Cardiac muscle cell (in vitro differentiated cells and primary cell): ENCODE data around the gene IHH. TPM values are rescaled to one million over a fixed set of nuclear protein-coding genes. Genes with fewer than 3 reads are reported as not detected.

ENCODE experiments used
- DNase-seq, 2 donors: peaks; one replicate each; pipeline versions ENCODE4 v3.0.0 to v3.0.0-alpha.2; 2010 to 2017; ENCODE audit warnings: low read depth in 1 of 2, low spot score in 1 of 2
- H3K27ac ChIP-seq: fragments of 200-600 bp; sonication (generic); 2 replicates; pipeline ENCODE4 v1.5.1; 2016
- H3K27me3 ChIP-seq: fragments of 200-600 bp; sonication (generic); 2 replicates; pipeline ENCODE4 v1.6.0; 2016; ENCODE audit warnings: control low read depth
- H3K36me3 ChIP-seq: fragments of 200-600 bp; sonication (generic); 2 replicates; pipeline ENCODE4 v1.5.1; 2016; ENCODE audit warnings: control low read depth
- H3K4me1 ChIP-seq: fragments of 200-600 bp; sonication (generic); 2 replicates; pipeline ENCODE4 v1.8.1; 2017; ENCODE audit warnings: low read depth, mild to moderate bottlenecking, mixed run types
- H3K4me3 ChIP-seq: fragments of 200-600 bp; sonication (generic); 2 replicates; pipeline ENCODE4 v1.5.1; 2016; ENCODE audit warnings: mild to moderate bottlenecking
- H3K9me3 ChIP-seq: fragments of 200-600 bp; sonication (generic); 2 replicates; pipeline ENCODE4 v1.5.1; 2017; ENCODE audit warnings: low read depth, mild to moderate bottlenecking, control low read depth
- CTCF ChIP-seq: IDR thresholded peaks from 2 replicates; pipeline ENCODE4 v1.5.1; 2012; ENCODE audit warnings: low read depth, mild to moderate bottlenecking, low read length
- polyA plus RNA-seq: library from polyadenylated mRNA; unstranded; fragments of >200 nt; fragmentation: Nextera tagmentation; extraction: Ambion mirVana; gene quantifications from 2 replicates; pipeline ENCODE4 v1.2.1, GENCODE V29; 2016
- total RNA-seq: library from RNA; depleted of rRNA; stranded (reverse); fragments of >200 nt; gene quantifications from 2 replicates; pipeline ENCODE4 v1.2.3, GENCODE V29; 2016

IHH gene
- total and polyA plus RNA-seq, 2 experiments from 2014 or later: not detected

GRCh38 chr2:219073413-219074129, 12.8 kb upstream of the IHH start:
- H3K27me3 ChIP-seq: peaks cover 8% of the 10 kb centered on the region
- DNase-seq: peak; percentile 84 to 88
- H3K4me3 ChIP-seq: no peak overlapping the region
- no peaks in the 10 kb centered on the region for H3K4me1 ChIP-seq
- H3K36me3 ChIP-seq: peaks cover 3% of the 10 kb centered on the region
- peak; percentile 74 for TF ChIP-seq CTCF
- no peaks in the 10 kb centered on the region for H3K9me3 ChIP-seq
- H3K27ac ChIP-seq: no peak overlapping the region

- no peaks in the 10 kb centered on the region for H3K9me3 ChIP-seq
- H3K4me1 ChIP-seq: no peaks in the 10 kb centered on the region
- TF ChIP-seq CTCF: no peak
- H3K27ac ChIP-seq: no peak overlapping the region
- no peak overlapping the region for H3K4me3 ChIP-seq
- H3K36me3 ChIP-seq: peaks cover 3% of the 10 kb centered on the region
- H3K27me3 ChIP-seq: peaks cover 16% of the 10 kb centered on the region
- no peak for DNase-seq
These were observed 12.1 kb upstream of the IHH start for GRCh38 chr2:219072741-219073250.

- peaks cover 31% of the 10 kb centered on the region for H3K27me3 ChIP-seq
- no peaks in the 10 kb centered on the region for H3K9me3 ChIP-seq
- H3K27ac ChIP-seq: no peak overlapping the region
- no peak for TF ChIP-seq CTCF
- no peak overlapping the region for H3K4me3 ChIP-seq
- no peaks in the 10 kb centered on the region for H3K4me1 ChIP-seq
- no peak for DNase-seq
- no peaks in the 10 kb centered on the region for H3K36me3 ChIP-seq
These were observed 10.6 kb upstream of the IHH start for GRCh38 chr2:219071131-219071816.

- H3K9me3 ChIP-seq: no peaks in the 10 kb centered on the region
- H3K36me3 ChIP-seq: no peaks in the 10 kb centered on the region
- peaks cover 89% of the 10 kb centered on the region for H3K27me3 ChIP-seq
- no peak for TF ChIP-seq CTCF
- no peaks in the 10 kb centered on the region for H3K4me1 ChIP-seq
- no peak overlapping the region for H3K4me3 ChIP-seq
- DNase-seq: no peak
- H3K27ac ChIP-seq: no peak overlapping the region
These were observed 4.8 kb upstream of the IHH start for GRCh38 chr2:219065484-219065883.

DNA sequence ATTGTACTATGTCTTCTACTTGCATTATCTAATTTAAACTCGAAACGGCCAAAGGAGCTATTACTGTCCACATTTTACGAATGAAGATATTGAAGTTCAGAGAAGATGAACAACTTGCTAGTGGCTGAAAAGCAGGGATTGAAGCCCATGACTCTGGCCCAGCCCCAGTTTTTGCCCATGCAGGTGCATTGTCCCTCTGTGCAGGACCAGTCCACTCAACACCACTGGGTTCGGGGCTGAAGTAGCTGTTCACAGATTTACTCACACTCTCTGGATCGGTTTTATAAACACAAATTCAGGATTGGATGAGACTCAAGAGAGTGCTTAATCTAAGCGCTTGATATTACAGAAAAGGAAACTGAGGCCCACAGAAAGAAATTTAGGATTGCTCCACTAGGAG, 1.4 kb upstream of the IHH start:
- H3K9me3 ChIP-seq: no peaks in the 10 kb centered on the region
- peaks cover 100% of the 10 kb centered on the region for H3K27me3 ChIP-seq
- H3K4me3 ChIP-seq: no peak overlapping the region
- TF ChIP-seq CTCF: no peak
- H3K36me3 ChIP-seq: no peaks in the 10 kb centered on the region
- DNase-seq: no peak
- no peak overlapping the region for H3K27ac ChIP-seq
- H3K4me1 ChIP-seq: peaks cover 4% of the 10 kb centered on the region
